CD4-positive, alpha-beta T cell treated with Interferon gamma for 1 hour (primary cell): ENCODE data around the gene TUBB1.
"Not testable (repeated sequence)": the region's sequence is repeated elsewhere in the genome, so short reads cannot be mapped to it uniquely, and the experiment has no call there.

ENCODE experiments used
- DNase-seq: peaks from one replicate; pipeline ENCODE4 v3.0.0-alpha.2; 2020

Gene TUBB1

GRCh38 chr20:59019217-59019616 is at the start of gene TUBB1:
TSS of gene TUBB1 (plus strand) at chr20:59019429. CDS start at chr20:59019523, 94 bp downstream.
- no peak for DNase-seq

GRCh38 chr20:58969439-58969838 is 49.8 kb upstream of the TUBB1 start:
- DNase-seq = no peak

- DNase-seq = no peak
These were observed 49.1 kb upstream of the TUBB1 start for GRCh38 chr20:58970146-58970545.

- DNase-seq = no peak
These were observed 47.8 kb upstream of the TUBB1 start for GRCh38 chr20:58971429-58971828.

GRCh38 chr20:58973179-58973578 is 46.0 kb upstream of the TUBB1 start:
- DNase-seq = no peak

GRCh38 chr20:58973866-58974265 is 45.4 kb upstream of the TUBB1 start:
- DNase-seq = no peak

GRCh38 chr20:58975353-58975752 is 43.9 kb upstream of the TUBB1 start:
- DNase-seq = no peak

GRCh38 chr20:58976061-58976730 is 43.0 kb upstream of the TUBB1 start:
- no peak for DNase-seq

GRCh38 chr20:58978351-58979190 is 40.7 kb upstream of the TUBB1 start:
- no peak for DNase-seq

- DNase-seq = peak; percentile 87
These were observed 38.3 kb upstream of the TUBB1 start, which contains the start of gene NELFCD for GRCh38 chr20:58980711-58981627. TSS of gene NELFCD (plus strand) at chr20:58981256. CDS start at chr20:58981310, 54 bp downstream.

GRCh38 chr20:58981628-58982364 is 37.4 kb upstream of the TUBB1 start:
- DNase-seq = no peak

- no peak for DNase-seq
These were observed 36.7 kb upstream of the TUBB1 start for GRCh38 chr20:58982406-58983114.

- not testable (repeated sequence) for DNase-seq
These were observed 36.1 kb upstream of the TUBB1 start for GRCh38 chr20:58983115-58983468.

- no peak for DNase-seq
These were observed 34.5 kb upstream of the TUBB1 start for GRCh38 chr20:58984691-58985090.

- DNase-seq = no peak
These were observed 33.6 kb upstream of the TUBB1 start for GRCh38 chr20:58985656-58986055.

GRCh38 chr20:58986286-58986967 is 32.8 kb upstream of the TUBB1 start:
- DNase-seq = no peak

GRCh38 chr20:58986968-58987517 is 32.2 kb upstream of the TUBB1 start:
- no peak for DNase-seq

GRCh38 chr20:58987790-58988564 is 31.3 kb upstream of the TUBB1 start:
- no peak for DNase-seq

- no peak for DNase-seq
These were observed 30.7 kb upstream of the TUBB1 start for GRCh38 chr20:58988565-58988882.

GRCh38 chr20:58989196-58989595 is 30.0 kb upstream of the TUBB1 start:
- no peak for DNase-seq
